GM12878 (cell line): Measurements from ENCODE around the gene IMPACT. TPM values are rescaled to one million over a fixed set of nuclear protein-coding genes. Genes with fewer than 3 reads are reported as not detected.

ENCODE experiments used
- ATAC-seq: fragments of 200-7000 bp; cut with Tn5 transposase; 3 replicates; pipeline ENCODE4 v1.9.1; 2020; ENCODE audit warnings: mild to moderate bottlenecking, moderate library complexity
- BruUV-seq: library from RNA; stranded (reverse); fragments of 400-500 nt; replicated peaks from 2 replicates; lab custom pipeline; 2021; lab: Mats Ljungman, UMichigan
- CTCF ChIA-PET: fragments of 300-600 bp; sonication (Branson Sonifier 250); formaldehyde crosslinking; extraction: SDS; loops from one replicate; lab custom pipeline; 2021; ENCODE audit warnings: inconsistent platforms; lab: Yijun Ruan, JAX
- POLR2A ChIA-PET: fragments of 350-600 bp; formaldehyde crosslinking; extraction: SDS; loops from one replicate; lab custom pipeline; 2021; ENCODE audit warnings: inconsistent platforms; lab: Charles Lee
- RAD21 ChIA-PET: fragments of 300-600 bp; sonication (Branson Sonifier 250); formaldehyde crosslinking; loops from one replicate; lab custom pipeline; 2023; ENCODE audit warnings: antibody characterized with exemption; ENCODE audit not compliant: unreplicated experiment; lab: Charles Lee
- SMC1A ChIA-PET: fragments of 300-600 bp; sonication (Branson Sonifier 250); formaldehyde crosslinking; loops from one replicate; lab custom pipeline; 2023; ENCODE audit not compliant: unreplicated experiment, uncharacterized antibody; lab: Charles Lee
- DNase-seq: peaks from one replicate; pipeline ENCODE4 v3.0.0-alpha.2; 2011; ENCODE audit warnings: low read depth, low spot score
- FAIRE-seq: peaks from 3 replicates; lab custom pipeline; 2011; peaks lifted over from hg19 to GRCh38; lab: Jason Lieb, UNC
- H2AFZ ChIP-seq: 2 replicates; pipeline ENCODE4 v1.6.0; 2011; ENCODE audit warnings: low read depth, low read length, control low read depth; ENCODE audit not compliant: control insufficient read depth
- H3K27ac ChIP-seq: 2 replicates; pipeline ENCODE4 v1.5.1; 2011; ENCODE audit warnings: control low read depth; ENCODE audit not compliant: control insufficient read depth, insufficient read depth
- H3K27me3 ChIP-seq, 2 experiments: replicated peaks in 1 of 2; 2 replicates each; pipeline versions ENCODE4 v1.6.0 to v1.6.1; 2011; ENCODE audit warnings: low read length in 1 of 2; ENCODE audit not compliant: control insufficient read depth in 2 of 2, insufficient read depth in 2 of 2
- H3K36me3 ChIP-seq, 2 experiments: 2 replicates each; pipeline ENCODE4 v1.5.1; 2011; ENCODE audit warnings: low read length in 1 of 2; ENCODE audit not compliant: control insufficient read depth in 2 of 2, insufficient read depth in 2 of 2
- H3K4me1 ChIP-seq: 2 replicates; pipeline ENCODE4 v1.6.1; 2011; ENCODE audit warnings: mild to moderate bottlenecking, low read length, moderate library complexity, mixed read lengths; ENCODE audit not compliant: control insufficient read depth, insufficient read depth
- H3K4me2 ChIP-seq: 2 replicates; pipeline ENCODE4 v1.6.0; 2011; ENCODE audit warnings: control low read depth; ENCODE audit not compliant: control insufficient read depth, insufficient read depth
- H3K4me3 ChIP-seq: fragments of 200-600 bp; sonication (generic); 2 replicates; pipeline ENCODE4 v1.5.1; 2016
- H3K79me2 ChIP-seq: 2 replicates; pipeline ENCODE4 v1.6.0; 2011; ENCODE audit warnings: low read length; ENCODE audit not compliant: control insufficient read depth, insufficient read depth
- H3K9ac ChIP-seq: 2 replicates; pipeline ENCODE4 v1.8.0; 2011; ENCODE audit warnings: low read length, control low read depth, mixed read lengths; ENCODE audit not compliant: control insufficient read depth, insufficient read depth
- H3K9me3 ChIP-seq: replicated peaks from 3 replicates; pipeline ENCODE4 v1.5.1; 2011; ENCODE audit warnings: mild to moderate bottlenecking, low read length; ENCODE audit not compliant: control insufficient read depth, insufficient read depth
- H4K20me1 ChIP-seq: 2 replicates; pipeline ENCODE4 v1.6.0; 2011; ENCODE audit not compliant: control insufficient read depth, insufficient read depth
- BMI1 ChIP-seq: fragments of 450-650 bp; IDR thresholded peaks from 2 replicates; pipeline ENCODE4 v1.6.1; 2016; ENCODE audit warnings: mild to moderate bottlenecking, moderate library complexity, borderline replicate concordance
- CREM ChIP-seq: IDR thresholded peaks from 2 replicates; pipeline ENCODE4 v1.6.1; 2014; ENCODE audit warnings: antibody characterized with exemption, low read depth
- KLF5 ChIP-seq: fragments of 450-650 bp; IDR thresholded peaks from 2 replicates; pipeline ENCODE4 v1.6.1; 2014; ENCODE audit warnings: mild to moderate bottlenecking; ENCODE audit not compliant: partially characterized antibody
- POLR2A ChIP-seq: IDR thresholded peaks from 2 replicates; pipeline ENCODE4 v1.6.1; 2011; ENCODE audit warnings: low read depth, mild to moderate bottlenecking, low read length
- RB1 ChIP-seq: fragments of 450-650 bp; formaldehyde crosslinking; IDR thresholded peaks from 2 replicates; pipeline ENCODE4 v1.6.1; 2017; ENCODE audit warnings: mild to moderate bottlenecking, borderline replicate concordance
- RCOR1 ChIP-seq: conservative IDR thresholded peaks from 2 replicates; pipeline ENCODE4 v1.6.1; 2012; ENCODE audit warnings: low read depth, low read length, improper control_type of control experiment
- STAT1 ChIP-seq: fragments of 450-650 bp; conservative IDR thresholded peaks from 2 replicates; pipeline ENCODE4 v1.6.1; 2014; ENCODE audit warnings: antibody characterized with exemption, mild to moderate bottlenecking
- TCF7 ChIP-seq: IDR thresholded peaks from 2 replicates; pipeline ENCODE4 v1.6.1; 2014; ENCODE audit warnings: antibody characterized with exemption, borderline replicate concordance
- WGBS: methylation state at CpG from one replicate; pipeline ENCODE4 v1.1.6; 2016; ENCODE audit warnings: low lambda C conversion rate; ENCODE audit not compliant: insufficient replicate concordance, insufficient coverage; ENCODE audit errors: missing lambda C conversion rate; 5-methylcytosine and 5-hydroxymethylcytosine counted together
- in situ Hi-C: fragments of 300-500 bp; cut with MboI; formaldehyde crosslinking; loops from 9 replicates; pipeline ENCODE4 v1.14.3; 2018; ENCODE audit warnings: mixed read lengths
- intact Hi-C: fragments of 100-400 bp; cut with micrococcal nuclease; formaldehyde crosslinking; loops from one replicate; pipeline ENCODE4 v1.14.2; 2022; ENCODE audit not compliant: unreplicated experiment
- polyA plus RNA-seq, 11 experiments: library from polyadenylated mRNA; depleted of rRNA in 4 of 11; unstranded in 6 of 11; stranded (reverse) in 5 of 11; fragments of >200 nt; fragmentation: Nextera tagmentation in 4 of 11; fragmentation: Illumina TruSeq in 1 of 11; extraction: Ambion mirVana in 4 of 11; extraction: Trizol in 1 of 11; gene quantifications; 1 replicate in 1 of 11; 2 replicates in 10 of 11; pipeline versions ENCODE4 v1.2.1 to v1.2.3, GENCODE V29; 2011 to 2016; ENCODE audit warnings: inconsistent platforms in 2 of 11, missing spikeins in 2 of 11, low read depth in 1 of 11
- total RNA-seq, 4 experiments: library from RNA; depleted of rRNA in 3 of 4; stranded (reverse); fragments of >200 nt in 3 of 4; fragmentation: Illumina TruSeq in 1 of 4; extraction: Trizol in 1 of 4; gene quantifications; 2 replicates each; pipeline versions ENCODE4 v1.2.1 to v1.2.3, GENCODE V29; 2013 to 2021
- TF ChIP-seq, protein P1 (sequence below): fragments of 150-350 bp; IDR thresholded peaks from 2 replicates; pipeline ENCODE4 v1.6.1; 2016; ENCODE audit warnings: low read depth, low read length
- TF ChIP-seq, protein P2 (sequence below): fragments of 450-650 bp; IDR thresholded peaks from 2 replicates; pipeline ENCODE4 v1.6.1; 2017; ENCODE audit warnings: mild to moderate bottlenecking, moderate library complexity

Gene IMPACT
- total and polyA plus RNA-seq, 10 of the 15 experiments (the other 5 are each of a cell fraction or from before 2014, with no cell fraction given), result 0.10 to 0.84 (median 0.53) TPM

DNA sequence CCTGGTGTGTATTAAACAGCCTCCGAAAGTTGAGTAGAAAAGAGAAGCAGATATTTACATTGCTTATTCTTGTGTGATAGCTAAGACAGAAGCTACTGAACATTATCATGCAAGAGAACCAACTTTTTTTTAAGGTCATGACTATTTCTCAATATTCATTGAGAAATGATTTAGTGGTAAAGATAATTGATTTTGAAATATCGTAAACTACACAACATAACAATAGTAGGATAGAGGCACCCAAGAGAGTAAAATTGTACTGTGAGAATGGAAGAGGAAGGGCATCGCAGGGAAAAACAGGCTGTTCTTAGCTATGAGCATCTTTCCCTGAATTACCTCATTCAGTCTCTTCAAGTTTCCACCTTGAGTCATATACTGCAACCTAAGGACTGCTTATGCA is 59.2 kb downstream of the IMPACT start:
- WGBS, result 55% methylated on average over 3 of the region's 3 CpGs
- no peaks in the 10 kb centered on the region; the same call in 1 of the 2 replicates for H4K20me1 ChIP-seq
- H3K79me2 ChIP-seq, result no peaks in the 10 kb centered on the region
- in situ Hi-C loops, result loop anchor here (5.0 kb wide), 3 partner anchors 128 to 308 kb away; no protein-coding TSS in a partner anchor
- H3K9ac ChIP-seq, result no peak overlapping the region
- H3K9me3 ChIP-seq, result no peaks in the 10 kb centered on the region
- SMC1A ChIA-PET, result interaction anchor here (0.7 to 1.9 kb wide), 4 partner anchors 19 to 242 kb away, joined by 3 to 4 read pairs (median 4); no protein-coding TSS in a partner anchor
- no peaks in the 10 kb centered on the region for H3K36me3 ChIP-seq
- FAIRE-seq, result no peak
- no peak for TF ChIP-seq RB1
- TF ChIP-seq, protein P1, sequence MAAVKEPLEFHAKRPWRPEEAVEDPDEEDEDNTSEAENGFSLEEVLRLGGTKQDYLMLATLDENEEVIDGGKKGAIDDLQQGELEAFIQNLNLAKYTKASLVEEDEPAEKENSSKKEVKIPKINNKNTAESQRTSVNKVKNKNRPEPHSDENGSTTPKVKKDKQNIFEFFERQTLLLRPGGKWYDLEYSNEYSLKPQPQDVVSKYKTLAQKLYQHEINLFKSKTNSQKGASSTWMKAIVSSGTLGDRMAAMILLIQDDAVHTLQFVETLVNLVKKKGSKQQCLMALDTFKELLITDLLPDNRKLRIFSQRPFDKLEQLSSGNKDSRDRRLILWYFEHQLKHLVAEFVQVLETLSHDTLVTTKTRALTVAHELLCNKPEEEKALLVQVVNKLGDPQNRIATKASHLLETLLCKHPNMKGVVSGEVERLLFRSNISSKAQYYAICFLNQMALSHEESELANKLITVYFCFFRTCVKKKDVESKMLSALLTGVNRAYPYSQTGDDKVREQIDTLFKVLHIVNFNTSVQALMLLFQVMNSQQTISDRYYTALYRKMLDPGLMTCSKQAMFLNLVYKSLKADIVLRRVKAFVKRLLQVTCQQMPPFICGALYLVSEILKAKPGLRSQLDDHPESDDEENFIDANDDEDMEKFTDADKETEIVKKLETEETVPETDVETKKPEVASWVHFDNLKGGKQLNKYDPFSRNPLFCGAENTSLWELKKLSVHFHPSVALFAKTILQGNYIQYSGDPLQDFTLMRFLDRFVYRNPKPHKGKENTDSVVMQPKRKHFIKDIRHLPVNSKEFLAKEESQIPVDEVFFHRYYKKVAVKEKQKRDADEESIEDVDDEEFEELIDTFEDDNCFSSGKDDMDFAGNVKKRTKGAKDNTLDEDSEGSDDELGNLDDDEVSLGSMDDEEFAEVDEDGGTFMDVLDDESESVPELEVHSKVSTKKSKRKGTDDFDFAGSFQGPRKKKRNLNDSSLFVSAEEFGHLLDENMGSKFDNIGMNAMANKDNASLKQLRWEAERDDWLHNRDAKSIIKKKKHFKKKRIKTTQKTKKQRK, result no peak
- TF ChIP-seq TCF7, result no peak
- no peak for TF ChIP-seq STAT1
- TF ChIP-seq POLR2A, result no peak
- TF ChIP-seq, protein P2, sequence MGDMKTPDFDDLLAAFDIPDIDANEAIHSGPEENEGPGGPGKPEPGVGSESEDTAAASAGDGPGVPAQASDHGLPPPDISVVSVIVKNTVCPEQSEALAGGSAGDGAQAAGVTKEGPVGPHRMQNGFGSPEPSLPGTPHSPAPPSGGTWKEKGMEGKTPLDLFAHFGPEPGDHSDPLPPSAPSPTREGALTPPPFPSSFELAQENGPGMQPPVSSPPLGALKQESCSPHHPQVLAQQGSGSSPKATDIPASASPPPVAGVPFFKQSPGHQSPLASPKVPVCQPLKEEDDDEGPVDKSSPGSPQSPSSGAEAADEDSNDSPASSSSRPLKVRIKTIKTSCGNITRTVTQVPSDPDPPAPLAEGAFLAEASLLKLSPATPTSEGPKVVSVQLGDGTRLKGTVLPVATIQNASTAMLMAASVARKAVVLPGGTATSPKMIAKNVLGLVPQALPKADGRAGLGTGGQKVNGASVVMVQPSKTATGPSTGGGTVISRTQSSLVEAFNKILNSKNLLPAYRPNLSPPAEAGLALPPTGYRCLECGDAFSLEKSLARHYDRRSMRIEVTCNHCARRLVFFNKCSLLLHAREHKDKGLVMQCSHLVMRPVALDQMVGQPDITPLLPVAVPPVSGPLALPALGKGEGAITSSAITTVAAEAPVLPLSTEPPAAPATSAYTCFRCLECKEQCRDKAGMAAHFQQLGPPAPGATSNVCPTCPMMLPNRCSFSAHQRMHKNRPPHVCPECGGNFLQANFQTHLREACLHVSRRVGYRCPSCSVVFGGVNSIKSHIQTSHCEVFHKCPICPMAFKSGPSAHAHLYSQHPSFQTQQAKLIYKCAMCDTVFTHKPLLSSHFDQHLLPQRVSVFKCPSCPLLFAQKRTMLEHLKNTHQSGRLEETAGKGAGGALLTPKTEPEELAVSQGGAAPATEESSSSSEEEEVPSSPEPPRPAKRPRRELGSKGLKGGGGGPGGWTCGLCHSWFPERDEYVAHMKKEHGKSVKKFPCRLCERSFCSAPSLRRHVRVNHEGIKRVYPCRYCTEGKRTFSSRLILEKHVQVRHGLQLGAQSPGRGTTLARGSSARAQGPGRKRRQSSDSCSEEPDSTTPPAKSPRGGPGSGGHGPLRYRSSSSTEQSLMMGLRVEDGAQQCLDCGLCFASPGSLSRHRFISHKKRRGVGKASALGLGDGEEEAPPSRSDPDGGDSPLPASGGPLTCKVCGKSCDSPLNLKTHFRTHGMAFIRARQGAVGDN, result no peak
- no peak for TF ChIP-seq KLF5
- no peak for TF ChIP-seq BMI1
- TF ChIP-seq RCOR1, result no peak
- TF ChIP-seq CREM, result no peak
- TF ChIP-seq, all 136 proteins: peak for 0
- no peak overlapping the region for H2AFZ ChIP-seq
- POLR2A ChIA-PET, result no interaction called here
- CTCF ChIA-PET, result interaction anchor here (0.8 to 8.9 kb wide), 5 partner anchors 28 to 281 kb away, joined by 3 to 129 read pairs (median 6); no protein-coding TSS in a partner anchor
- H3K4me1 ChIP-seq, result no peaks in the 10 kb centered on the region
- no TSS peak for BruUV-seq
- ATAC-seq, result no peak
- peaks cover 0 to 6% of the 10 kb centered on the region in 2 experiments; a peak in 3 of 4 replicates for H3K27me3 ChIP-seq
- H3K4me2 ChIP-seq, result no peak overlapping the region
- no peak overlapping the region for H3K4me3 ChIP-seq
- no peak overlapping the region for H3K27ac ChIP-seq
- RAD21 ChIA-PET, result interaction anchor here (1.5 to 1.9 kb wide), 2 partner anchors 125 to 241 kb away, joined by 5 to 6 read pairs; no protein-coding TSS in a partner anchor
- intact Hi-C loops, result loop anchor here (5.0 to 10.0 kb wide), 2 partner anchors 51 to 1347 kb away; no protein-coding TSS in a partner anchor
- no peak for DNase-seq
